ENCODE data around the gene EIF6.

GRCh38 chr20:35319192-35319870 lies 34.8 kb upstream of the EIF6 start:
- TF ChIP-seq CTCF (IDR thresholded peaks at IDR 0.05) (no peak), POLR2A (IDR thresholded peaks at IDR 0.05) (no peak), POLR2AphosphoS5 (IDR thresholded peaks at IDR 0.05) (no peak), EP300 (IDR thresholded peaks at IDR 0.05) (no peak)
